HG03108 (cell line): Measurements from ENCODE around the gene PMPCA.
"Not testable (repeated sequence)": the region's sequence is repeated elsewhere in the genome, so short reads cannot be mapped to it uniquely, and the experiment has no call there.

Experiments used
- ATAC-seq: cut with Tn5 transposase; IDR thresholded peaks from one replicate; pipeline ENCODE4 v1.9.1; 2021; ENCODE audit warnings: moderate library complexity; ENCODE audit not compliant: unreplicated experiment

PMPCA gene

GRCh38 chr9:136392538-136393449 is 17.7 kb upstream of the PMPCA start:
- no peak for ATAC-seq

GRCh38 chr9:136393531-136393930 is 16.9 kb upstream of the PMPCA start:
- ATAC-seq, result no peak

GRCh38 chr9:136394312-136395019 is 16.0 kb upstream of the PMPCA start:
- no peak for ATAC-seq

GRCh38 chr9:136395020-136395340 is 15.5 kb upstream of the PMPCA start:
- ATAC-seq, result no peak

- no peak for ATAC-seq
Observed at GRCh38 chr9:136395345-136396218, 14.9 kb upstream of the PMPCA start.

GRCh38 chr9:136396219-136396515 is 14.3 kb upstream of the PMPCA start:
- ATAC-seq, result no peak

- no peak for ATAC-seq
Observed at GRCh38 chr9:136397643-136398042, 12.8 kb upstream of the PMPCA start.

GRCh38 chr9:136398286-136398685 is 12.2 kb upstream of the PMPCA start:
- ATAC-seq, result no peak

- ATAC-seq, result no peak
Observed at GRCh38 chr9:136399176-136400037, 11.1 kb upstream of the PMPCA start.

GRCh38 chr9:136400038-136400834 is 10.2 kb upstream of the PMPCA start, which contains the start of gene SNAPC4:
SNAPC4 (minus strand) TSS chr9:136400170; CDS start chr9:136398428, 1,742 bp downstream.
- ATAC-seq, result peak; percentile 62

- no peak for ATAC-seq
Observed at GRCh38 chr9:136401173-136401922, 9.1 kb upstream of the PMPCA start.

GRCh38 chr9:136402067-136402466 is 8.4 kb upstream of the PMPCA start:
- ATAC-seq, result no peak

GRCh38 chr9:136403538-136403914 is 6.9 kb upstream of the PMPCA start:
- ATAC-seq, result no peak

- no peak for ATAC-seq
Observed at GRCh38 chr9:136403915-136404800, 6.3 kb upstream of the PMPCA start.

GRCh38 chr9:136404801-136405136 is 5.7 kb upstream of the PMPCA start:
- no peak for ATAC-seq

GRCh38 chr9:136405481-136405880 is 5.0 kb upstream of the PMPCA start:
- no peak for ATAC-seq

- not testable (repeated sequence) for ATAC-seq
Observed at GRCh38 chr9:136405904-136406303, 4.6 kb upstream of the PMPCA start.

- not testable (repeated sequence) for ATAC-seq
Observed at GRCh38 chr9:136407061-136407460, 3.4 kb upstream of the PMPCA start.
